ENCODE results near the gene EPB41. TPM values are rescaled to one million over a fixed set of nuclear protein-coding genes. Genes with fewer than 3 reads are reported as not detected.
"Not testable (repeated sequence)": the region's sequence is repeated elsewhere in the genome, so short reads cannot be mapped to it uniquely, and the experiment has no call there.

The EPB41 gene
- total RNA-seq, 1 donor: 42.9 TPM

GRCh38 chr1:29052941-29053340 lies 138.6 kb downstream of the EPB41 start:
- no peak overlapping the region for H3K4me3 ChIP-seq (ENCODE audit: low read depth, low read length)
- no peak for TF ChIP-seq CTCF (IDR thresholded peaks at IDR 0.05; ENCODE audit: insufficient read depth, low read length)
- no peak for DNase-seq (ENCODE audit: low read depth)

- TF ChIP-seq CTCF (IDR thresholded peaks at IDR 0.05; ENCODE audit: insufficient read depth, low read length): no peak
- H3K4me3 ChIP-seq (ENCODE audit: low read depth, low read length): no peak overlapping the region
- DNase-seq (ENCODE audit: low read depth): peak; percentile 13
These were observed 140.8 kb downstream of the EPB41 start for GRCh38 chr1:29055160-29055559.

GRCh38 chr1:29056256-29056655 lies 141.9 kb downstream of the EPB41 start:
- H3K4me3 ChIP-seq (ENCODE audit: low read depth, low read length): no peak overlapping the region
- no peak for DNase-seq (ENCODE audit: low read depth)
- TF ChIP-seq CTCF (IDR thresholded peaks at IDR 0.05; ENCODE audit: insufficient read depth, low read length): no peak

GRCh38 chr1:29057700-29058099 lies 143.3 kb downstream of the EPB41 start:
- no peak for DNase-seq (ENCODE audit: low read depth)
- no peak for TF ChIP-seq CTCF (IDR thresholded peaks at IDR 0.05; ENCODE audit: insufficient read depth, low read length)
- no peak overlapping the region for H3K4me3 ChIP-seq (ENCODE audit: low read depth, low read length)

GRCh38 chr1:29062157-29062942 lies 148.0 kb downstream of the EPB41 start:
- DNase-seq (ENCODE audit: low read depth): no peak
- no peak for TF ChIP-seq CTCF (IDR thresholded peaks at IDR 0.05; ENCODE audit: insufficient read depth, low read length)
- H3K4me3 ChIP-seq (ENCODE audit: low read depth, low read length): no peak overlapping the region

GRCh38 chr1:29064064-29064463 lies 149.7 kb downstream of the EPB41 start:
- TF ChIP-seq CTCF (IDR thresholded peaks at IDR 0.05; ENCODE audit: insufficient read depth, low read length): no peak
- DNase-seq (ENCODE audit: low read depth): no peak
- H3K4me3 ChIP-seq (ENCODE audit: low read depth, low read length): no peak overlapping the region

- TF ChIP-seq CTCF (IDR thresholded peaks at IDR 0.05; ENCODE audit: insufficient read depth, low read length): no peak
- H3K4me3 ChIP-seq (ENCODE audit: low read depth, low read length): no peak overlapping the region
- DNase-seq (ENCODE audit: low read depth): no peak
These were observed 162.8 kb downstream of the EPB41 start for GRCh38 chr1:29077155-29077554.

GRCh38 chr1:29079916-29080629 lies 165.7 kb downstream of the EPB41 start:
- not testable (repeated sequence) for H3K4me3 ChIP-seq (ENCODE audit: low read depth, low read length); DNase-seq (ENCODE audit: low read depth)
